ENCODE data around the gene ADIPOR2.

Gene ADIPOR2

DNA sequence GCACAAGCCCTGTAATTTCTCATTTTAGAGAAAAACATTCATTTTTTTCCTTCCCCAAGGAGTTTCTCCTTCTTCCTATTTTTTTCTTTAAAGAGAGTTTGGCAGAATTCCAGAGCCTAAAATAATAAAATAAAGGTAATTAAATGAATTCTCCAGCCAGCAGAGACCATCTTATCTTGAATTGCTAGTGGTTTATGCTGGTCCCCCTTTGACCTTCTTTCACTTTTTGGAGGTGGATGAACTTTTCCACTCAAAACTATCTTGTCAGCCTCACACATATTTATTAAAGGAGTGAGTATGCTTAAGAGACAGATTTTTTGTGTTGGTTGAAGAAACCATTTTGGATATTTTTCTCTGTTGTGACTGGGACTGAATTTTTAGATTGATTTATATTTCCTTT, 47.6 kb downstream of the ADIPOR2 start:
- peak; percentile 39 for DNase-seq

DNA sequence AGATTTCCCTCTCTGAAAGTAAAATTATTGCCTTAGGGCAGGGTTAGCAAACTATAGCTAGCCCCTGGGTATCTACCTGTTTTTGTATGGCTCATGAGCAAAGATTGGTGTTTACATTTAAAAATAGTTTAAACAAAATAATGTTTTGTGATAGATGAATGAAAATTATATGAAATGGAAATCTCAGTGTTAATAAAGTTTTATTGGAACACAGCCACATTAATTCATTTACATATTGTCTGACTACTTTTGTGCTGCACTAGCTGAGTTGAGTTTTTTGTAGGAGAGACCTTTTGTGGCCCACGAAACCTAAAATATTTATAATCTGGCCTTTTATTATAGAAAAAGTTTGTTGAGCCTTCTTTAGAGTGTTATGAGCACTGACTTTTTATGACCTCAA, 48.5 kb downstream of the ADIPOR2 start:
- no peak for DNase-seq

GRCh38 chr12:1740161-1740948, 49.5 kb downstream of the ADIPOR2 start:
- DNase-seq = no peak

DNA sequence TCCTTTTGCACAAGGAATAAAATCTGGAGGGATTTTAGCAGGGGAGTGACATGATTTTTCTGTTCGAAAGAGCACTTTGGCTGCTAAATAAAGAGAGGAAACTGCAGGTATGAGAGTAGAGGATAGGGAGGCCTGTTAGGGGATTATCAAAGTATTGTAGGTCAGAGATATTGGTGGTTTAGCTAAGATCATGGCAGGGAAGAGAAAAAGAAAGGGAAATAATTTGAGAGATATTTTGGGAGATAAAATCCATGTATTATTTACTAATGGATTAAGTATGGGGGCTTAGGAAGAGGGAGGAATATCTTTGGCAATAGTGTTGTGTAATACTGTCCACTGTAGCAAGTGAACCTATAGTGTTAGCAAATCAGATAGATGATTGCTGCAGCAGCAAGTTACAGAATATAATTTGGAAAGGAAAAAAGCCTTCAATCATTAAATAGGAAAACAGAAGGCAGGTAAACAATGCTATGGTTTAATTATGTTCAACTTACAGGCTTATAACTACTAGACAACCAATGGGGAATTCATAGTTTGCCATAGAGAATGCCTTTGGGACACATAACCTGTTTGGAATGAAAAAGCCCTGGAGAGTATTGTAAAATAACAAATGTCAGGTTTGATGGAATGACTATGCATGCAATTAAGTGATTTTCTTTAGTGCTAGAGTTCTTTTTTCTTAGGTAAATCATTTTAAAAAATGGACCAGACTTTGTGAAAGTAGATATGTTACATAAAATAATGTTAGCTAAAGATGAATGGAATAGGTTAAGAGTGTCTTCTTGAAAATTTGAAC, 50.5 kb downstream of the ADIPOR2 start:
- no peak for DNase-seq

- DNase-seq = no peak
These were observed 54.1 kb downstream of the ADIPOR2 start for GRCh38 chr12:1744932-1745331.

- DNase-seq = peak; percentile 10
These were observed 56.7 kb downstream of the ADIPOR2 start for GRCh38 chr12:1747609-1748008.

DNA sequence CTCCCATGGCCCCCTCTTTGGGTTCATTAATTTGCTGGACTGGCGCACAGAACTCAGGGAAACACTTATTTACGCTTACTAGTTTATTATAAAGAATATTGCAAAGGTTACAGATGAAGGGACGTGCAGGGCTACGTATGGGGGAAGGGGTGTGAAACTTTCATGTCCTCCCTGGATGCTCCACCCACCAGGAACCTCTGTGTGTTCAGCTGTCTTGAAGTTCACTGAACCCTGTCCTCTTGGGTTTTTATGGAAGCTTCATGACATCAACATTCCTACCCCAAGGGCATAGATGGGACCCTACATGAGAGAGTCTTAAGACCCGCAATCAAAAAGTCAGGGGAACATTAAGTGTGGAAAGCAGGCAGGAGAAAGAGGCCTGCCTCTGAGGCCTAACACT, 58.1 kb downstream of the ADIPOR2 start:
- no peak for DNase-seq

- no peak for DNase-seq
These were observed 59.4 kb downstream of the ADIPOR2 start for GRCh38 chr12:1750300-1750699.

- no peak for DNase-seq
These were observed 67.5 kb downstream of the ADIPOR2 start for GRCh38 chr12:1758376-1758775.

DNA sequence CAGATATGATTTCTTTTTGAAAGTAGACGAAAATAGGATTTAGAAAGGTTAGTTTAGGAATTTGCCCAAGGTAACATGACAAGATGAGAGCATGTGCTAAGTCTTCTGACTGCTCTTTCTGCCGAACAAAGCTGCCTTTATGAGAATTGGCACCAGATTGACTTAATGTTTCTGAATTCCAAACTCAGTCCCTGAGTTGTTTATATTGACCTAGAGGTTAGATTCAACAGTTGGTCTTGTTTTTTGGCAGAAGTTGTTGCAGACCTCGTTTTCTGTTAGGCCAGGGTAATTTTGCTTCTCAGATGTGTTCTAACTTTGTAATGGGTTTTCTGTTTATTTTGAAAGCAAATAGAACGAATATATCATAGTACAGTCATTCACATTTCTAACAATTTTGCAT, 68.0 kb downstream of the ADIPOR2 start:
- no peak for DNase-seq

- DNase-seq = no peak
These were observed 69.9 kb downstream of the ADIPOR2 start for GRCh38 chr12:1760566-1761382.

DNA sequence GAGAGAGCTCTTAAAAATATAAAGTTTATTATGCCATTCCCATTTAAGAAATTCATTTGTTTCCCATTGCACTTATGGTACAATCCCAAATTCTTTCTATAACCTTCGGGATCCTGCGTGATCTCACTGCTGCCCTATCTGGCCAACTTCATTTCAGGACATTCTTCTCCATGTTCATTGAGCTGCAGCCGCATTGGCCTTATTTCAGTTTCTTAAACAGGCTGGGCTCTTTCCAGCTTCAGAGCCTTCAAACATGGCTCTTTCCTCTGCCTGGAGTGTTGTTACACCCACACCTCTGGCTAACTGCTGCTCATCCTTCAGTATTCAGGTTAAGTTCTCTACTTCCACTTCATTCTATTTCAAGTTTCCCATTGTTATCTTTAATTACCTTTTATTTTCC, 71.0 kb downstream of the ADIPOR2 start:
- no peak for DNase-seq

DNA sequence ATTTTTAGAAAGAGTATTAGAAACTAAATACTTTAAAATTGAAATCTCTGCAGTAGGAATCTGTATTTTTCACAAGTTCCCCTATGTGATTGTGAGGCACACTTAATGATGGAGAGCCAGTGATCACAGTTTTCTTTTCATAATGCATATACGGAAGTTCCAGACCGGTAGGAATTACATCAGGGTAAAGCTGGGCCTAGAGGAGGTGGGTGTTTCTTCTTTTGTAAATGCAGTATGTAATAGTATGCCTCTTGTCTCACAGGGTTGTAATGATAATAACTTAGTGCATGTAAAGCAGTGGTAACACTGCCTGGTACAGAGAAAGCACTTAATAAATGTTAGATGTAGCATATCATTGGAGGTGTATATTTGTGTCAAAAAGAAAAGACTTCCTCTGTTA, 72.3 kb downstream of the ADIPOR2 start:
- DNase-seq = no peak

DNA sequence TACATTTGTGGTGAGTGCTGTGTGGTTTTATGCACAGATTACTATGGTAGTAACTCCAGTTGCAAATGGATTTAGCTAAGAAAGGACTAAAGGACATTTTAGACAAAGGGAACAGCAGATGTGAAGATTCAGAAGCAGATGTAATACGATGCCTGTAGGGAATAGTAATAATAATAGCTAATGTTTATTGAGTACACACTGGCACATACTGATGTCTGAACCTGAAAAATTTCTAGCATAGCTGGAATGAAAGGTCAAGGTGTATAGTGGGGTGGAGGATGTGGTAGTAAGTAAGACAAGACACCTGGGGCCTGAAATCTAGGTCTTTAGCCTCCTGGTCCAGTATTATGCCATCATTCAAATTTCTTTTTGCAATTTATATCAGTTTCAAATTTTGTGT, 75.2 kb downstream of the ADIPOR2 start:
- DNase-seq = no peak

DNA sequence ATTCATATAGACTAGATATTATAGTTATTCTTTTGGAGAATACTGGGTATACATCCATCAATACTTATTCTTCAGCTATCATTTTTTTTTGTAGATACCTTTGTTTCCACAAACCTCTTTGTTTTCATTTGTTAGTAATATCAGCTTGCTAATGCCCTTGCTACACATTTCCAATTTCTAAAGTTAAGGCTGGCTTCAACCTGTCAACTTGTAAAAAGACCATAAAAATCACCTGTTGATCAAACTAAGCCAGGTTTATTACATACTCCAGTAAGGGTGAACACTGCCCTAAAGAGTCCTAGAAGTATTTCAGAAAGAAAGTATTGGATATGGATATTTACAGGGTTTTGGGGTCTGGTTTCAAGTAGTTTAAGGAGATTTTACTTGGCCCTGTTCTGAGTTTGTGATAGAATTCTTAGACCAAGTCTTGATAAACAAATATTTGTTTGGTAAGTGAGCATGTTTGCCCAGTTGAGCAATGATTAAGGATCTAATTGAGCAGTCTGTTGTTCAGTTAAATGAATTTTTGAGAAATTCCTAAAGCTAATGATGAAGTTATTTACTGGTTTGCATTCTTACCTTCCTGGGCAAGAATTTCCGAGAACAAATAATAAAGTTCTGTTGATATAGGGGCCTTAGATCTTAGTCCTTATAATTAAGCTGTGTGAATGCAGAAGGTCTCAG, 76.7 kb downstream of the ADIPOR2 start:
- DNase-seq = no peak

DNA sequence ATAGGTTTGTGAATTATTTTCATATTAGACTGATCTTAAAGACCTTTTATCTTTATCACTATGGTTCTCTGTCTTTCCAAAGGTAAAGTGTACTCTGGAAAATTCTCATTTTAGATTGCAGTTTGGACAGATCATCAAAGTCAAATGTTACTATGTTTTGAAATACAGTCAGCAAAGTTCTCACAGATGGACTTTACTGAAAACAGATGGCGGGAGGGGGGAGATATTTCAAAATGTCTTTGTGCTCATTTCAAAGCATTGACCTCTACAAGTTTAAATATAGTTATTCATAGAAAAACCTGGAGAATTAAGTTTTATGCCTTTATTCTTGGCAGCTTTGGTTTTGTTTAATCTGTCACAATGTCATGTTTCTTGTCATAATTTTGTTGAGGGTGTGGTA, 77.7 kb downstream of the ADIPOR2 start:
- no peak for DNase-seq

DNA sequence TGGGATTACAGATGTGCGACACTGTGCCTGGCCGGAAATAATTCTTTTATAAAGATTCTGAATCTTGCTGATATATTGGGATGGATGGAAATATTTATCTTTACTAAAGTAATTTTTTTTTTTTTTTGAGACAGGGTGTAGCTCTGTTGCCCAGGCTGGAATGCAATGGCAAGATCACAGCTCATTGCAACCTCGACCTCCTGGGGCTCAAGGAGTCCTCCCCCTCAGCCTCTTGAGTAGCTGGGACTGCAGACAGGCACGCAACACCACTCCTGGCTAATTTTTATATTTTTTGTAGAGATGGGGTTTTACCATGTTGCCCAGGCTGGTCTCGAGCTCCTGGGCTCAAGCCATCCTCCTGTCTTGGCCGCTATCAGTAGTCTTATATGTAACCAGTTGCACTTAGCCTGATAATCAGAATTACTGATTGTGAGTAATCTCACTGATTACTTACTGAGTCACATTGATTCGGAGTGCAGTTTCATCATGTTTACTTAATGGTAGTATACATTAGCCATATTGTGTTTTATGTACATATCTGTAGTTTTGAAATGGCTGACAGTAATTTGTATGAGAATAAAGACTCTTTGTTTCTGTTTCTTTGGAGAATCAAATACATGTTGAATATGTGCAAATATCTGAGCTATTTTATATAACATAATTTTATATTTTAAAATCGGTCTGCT, 79.1 kb downstream of the ADIPOR2 start:
- DNase-seq = no peak

DNA sequence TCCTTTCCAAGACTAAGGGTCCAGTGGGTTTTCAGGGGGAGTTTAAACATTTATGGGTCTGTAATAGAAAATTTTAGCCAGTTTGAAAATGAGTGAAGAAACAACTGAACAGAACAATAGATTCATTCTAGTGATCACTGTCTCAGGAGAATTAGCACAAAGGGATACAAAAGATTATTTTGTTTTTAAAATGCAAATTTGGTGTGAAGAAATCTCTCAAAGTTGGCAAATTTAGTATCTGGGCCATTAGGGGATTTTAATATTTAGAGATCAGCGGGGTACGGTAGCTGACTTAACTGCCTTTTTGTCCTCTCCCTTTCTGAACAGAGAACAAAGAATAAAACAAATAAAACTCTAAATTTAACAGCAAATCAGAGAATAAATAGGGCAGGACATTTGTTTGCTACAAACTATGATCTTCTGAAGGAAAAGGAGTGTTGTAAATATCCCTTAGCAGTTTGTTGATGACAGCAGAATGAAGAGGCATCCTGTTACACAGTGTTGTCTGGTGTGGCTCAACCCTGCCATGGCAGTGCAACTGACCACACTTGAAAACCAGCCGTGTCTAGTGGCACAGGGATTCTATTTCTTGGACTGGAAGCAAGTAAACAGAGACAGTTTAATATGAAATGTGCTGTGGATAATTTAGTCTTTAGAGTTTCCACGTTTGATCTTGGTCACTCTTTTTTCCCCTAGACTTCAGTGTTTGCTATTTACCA, 83.2 kb downstream of the ADIPOR2 start:
- no peak for DNase-seq

DNA sequence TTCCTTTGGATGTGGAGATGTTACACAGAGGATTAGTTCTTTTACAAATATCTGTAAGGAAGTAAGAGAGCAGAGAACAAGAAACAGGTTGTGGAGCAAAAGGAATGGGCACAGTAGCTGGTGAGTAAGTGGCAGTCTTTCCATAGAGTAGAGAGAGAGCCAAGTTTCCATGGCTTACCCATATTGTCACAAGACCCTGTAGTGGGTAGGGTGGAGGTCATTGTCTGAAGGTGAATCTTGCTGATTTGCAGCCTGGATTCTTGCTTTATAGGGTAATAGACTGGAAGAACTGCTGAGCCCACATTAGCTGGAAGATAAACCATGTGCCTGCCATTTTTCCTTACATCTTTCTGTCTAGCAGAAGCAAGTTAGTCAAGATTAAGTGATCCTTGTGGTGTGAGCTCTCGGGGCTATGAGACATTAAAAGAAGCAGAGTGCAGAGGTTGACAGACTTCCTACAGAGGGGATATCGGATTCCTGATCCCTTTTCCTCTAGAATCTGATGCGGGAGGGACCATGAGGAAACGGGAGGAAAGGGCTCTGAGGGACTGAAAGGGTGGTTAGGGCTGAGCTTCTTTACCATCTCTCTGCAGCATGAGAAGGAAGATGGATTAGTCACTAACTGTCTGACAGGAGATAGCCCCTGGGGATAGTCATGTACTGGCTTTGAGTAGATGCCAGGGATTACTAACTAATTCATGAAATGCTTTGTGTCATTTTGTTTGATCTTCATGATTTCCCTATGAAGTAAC, 85.5 kb downstream of the ADIPOR2 start:
- no peak for DNase-seq

DNA sequence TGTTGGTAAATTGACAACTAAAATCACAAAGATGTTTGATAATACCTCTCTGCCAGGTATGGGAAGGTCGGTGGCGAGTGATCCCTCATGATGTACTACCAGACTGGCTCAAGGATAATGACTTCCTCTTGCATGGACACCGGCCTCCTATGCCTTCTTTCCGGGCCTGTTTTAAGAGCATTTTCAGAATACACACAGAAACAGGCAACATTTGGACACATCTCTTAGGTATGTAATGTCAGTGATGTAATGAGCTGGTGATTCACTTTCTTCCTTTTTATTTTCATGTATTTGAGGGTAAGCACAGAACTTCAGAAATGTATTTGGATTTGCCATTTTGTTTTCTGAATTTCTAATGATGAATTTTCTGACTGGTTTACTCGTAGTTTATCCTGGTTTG, 86.9 kb downstream of the ADIPOR2 start:
- DNase-seq = no peak

DNA sequence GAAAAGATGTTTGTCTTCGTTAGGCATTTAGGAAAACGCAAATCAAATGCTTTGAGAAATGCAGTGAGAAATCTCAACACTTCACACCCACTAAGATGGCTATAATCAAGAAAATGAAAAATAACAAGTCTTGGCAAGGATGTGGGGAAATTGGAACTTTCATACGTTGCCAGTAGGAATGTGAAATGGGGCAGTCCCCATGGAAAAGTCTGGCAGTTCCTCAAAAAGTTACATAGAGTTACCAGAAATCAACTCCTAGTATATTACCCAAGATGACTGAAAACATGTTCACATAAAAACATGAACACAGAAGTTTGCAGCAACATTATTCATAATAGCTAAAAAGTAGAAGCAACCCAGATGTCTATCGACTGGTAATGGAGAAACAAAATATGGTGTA, 88.0 kb downstream of the ADIPOR2 start:
- no peak for DNase-seq
